Spleen (tissue), 7 donors: ENCODE measurements around the gene HRG.

Experiments
- POLR2A ChIP-seq, 3 donors: fragments of 450-650 bp; IDR thresholded peaks; one replicate each; pipeline ENCODE4 v1.5.1; 2017; ENCODE audit warnings: antibody characterized with exemption in 3 of 3, mild to moderate bottlenecking in 1 of 3
- POLR2AphosphoS5 ChIP-seq, 3 donors: sonication (generic); formaldehyde crosslinking; IDR thresholded peaks; one replicate each; pipeline ENCODE4 v1.5.1; 2017; ENCODE audit warnings: antibody characterized with exemption in 3 of 3
- TF ChIP-seq, protein P1 (sequence below), 11 experiments: fragments of 200-600 bp in 7 of 11; fragments of 450-650 bp in 4 of 11; sonication (generic) in 4 of 11; IDR thresholded peaks in 8 of 11; conservative IDR thresholded peaks in 3 of 11; 1 replicate in 7 of 11; 2 replicates in 4 of 11; pipeline versions ENCODE4 v1.4.0 to v1.8.0; 2016 to 2021; ENCODE audit warnings: antibody characterized with exemption in 11 of 11, inconsistent platforms in 4 of 11, mild to moderate bottlenecking in 1 of 11
- donor health status: DM: no; HTN: no; CAD: no; lungs with moderate emphysema.
- donor health status: DM: no; HTN: no; CAD: no.
- donor health status: DM: no; HTN: no; CAD: no.

DNA sequence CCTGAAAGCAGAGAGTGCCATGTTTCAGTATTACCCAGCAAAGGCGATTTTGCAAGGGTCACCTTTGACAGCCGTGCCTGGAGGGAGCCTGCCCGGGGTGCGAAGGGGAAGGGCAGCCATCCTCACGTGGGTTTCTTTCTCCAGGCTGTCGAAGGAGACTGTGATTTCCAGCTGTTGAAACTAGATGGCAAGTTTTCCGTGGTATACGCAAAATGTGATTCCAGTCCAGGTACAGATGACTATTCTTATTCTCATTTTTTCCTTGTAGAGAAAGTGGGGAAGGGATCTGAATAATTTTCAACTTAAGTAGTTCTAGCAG lies 49.6 kb upstream of the HRG start:
- TF ChIP-seq, protein P1, sequence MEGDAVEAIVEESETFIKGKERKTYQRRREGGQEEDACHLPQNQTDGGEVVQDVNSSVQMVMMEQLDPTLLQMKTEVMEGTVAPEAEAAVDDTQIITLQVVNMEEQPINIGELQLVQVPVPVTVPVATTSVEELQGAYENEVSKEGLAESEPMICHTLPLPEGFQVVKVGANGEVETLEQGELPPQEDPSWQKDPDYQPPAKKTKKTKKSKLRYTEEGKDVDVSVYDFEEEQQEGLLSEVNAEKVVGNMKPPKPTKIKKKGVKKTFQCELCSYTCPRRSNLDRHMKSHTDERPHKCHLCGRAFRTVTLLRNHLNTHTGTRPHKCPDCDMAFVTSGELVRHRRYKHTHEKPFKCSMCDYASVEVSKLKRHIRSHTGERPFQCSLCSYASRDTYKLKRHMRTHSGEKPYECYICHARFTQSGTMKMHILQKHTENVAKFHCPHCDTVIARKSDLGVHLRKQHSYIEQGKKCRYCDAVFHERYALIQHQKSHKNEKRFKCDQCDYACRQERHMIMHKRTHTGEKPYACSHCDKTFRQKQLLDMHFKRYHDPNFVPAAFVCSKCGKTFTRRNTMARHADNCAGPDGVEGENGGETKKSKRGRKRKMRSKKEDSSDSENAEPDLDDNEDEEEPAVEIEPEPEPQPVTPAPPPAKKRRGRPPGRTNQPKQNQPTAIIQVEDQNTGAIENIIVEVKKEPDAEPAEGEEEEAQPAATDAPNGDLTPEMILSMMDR (IDR thresholded peaks at IDR 0.05 in 8 of 11, conservative IDR thresholded peaks at IDR 0.05 in 3 of 11) = no peak
- no peak for TF ChIP-seq POLR2A (IDR thresholded peaks at IDR 0.05)
- TF ChIP-seq POLR2AphosphoS5 (IDR thresholded peaks at IDR 0.05) = no peak
